Measurements from ENCODE around the gene PLXND1.

DNA sequence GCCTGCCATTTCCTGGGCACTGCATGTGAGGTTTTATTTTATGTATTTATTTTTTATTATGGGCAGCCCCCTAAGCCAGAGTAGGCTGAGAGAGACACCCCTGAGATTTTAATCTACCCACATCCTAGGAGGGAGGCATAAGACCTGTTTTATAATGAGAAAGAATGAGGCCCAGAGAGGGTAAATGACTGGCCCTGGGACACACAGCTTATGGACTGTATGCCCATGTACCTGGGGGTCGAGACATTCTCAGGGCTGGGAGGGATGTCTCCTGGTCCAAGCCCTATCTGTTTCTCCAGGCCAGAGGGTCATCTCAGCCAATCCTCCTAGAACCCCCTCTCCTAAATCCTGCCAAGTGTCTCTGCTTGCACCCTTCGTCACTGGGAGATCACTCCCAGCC is 6.1 kb downstream of the PLXND1 start:
- TF ChIP-seq, protein P1, sequence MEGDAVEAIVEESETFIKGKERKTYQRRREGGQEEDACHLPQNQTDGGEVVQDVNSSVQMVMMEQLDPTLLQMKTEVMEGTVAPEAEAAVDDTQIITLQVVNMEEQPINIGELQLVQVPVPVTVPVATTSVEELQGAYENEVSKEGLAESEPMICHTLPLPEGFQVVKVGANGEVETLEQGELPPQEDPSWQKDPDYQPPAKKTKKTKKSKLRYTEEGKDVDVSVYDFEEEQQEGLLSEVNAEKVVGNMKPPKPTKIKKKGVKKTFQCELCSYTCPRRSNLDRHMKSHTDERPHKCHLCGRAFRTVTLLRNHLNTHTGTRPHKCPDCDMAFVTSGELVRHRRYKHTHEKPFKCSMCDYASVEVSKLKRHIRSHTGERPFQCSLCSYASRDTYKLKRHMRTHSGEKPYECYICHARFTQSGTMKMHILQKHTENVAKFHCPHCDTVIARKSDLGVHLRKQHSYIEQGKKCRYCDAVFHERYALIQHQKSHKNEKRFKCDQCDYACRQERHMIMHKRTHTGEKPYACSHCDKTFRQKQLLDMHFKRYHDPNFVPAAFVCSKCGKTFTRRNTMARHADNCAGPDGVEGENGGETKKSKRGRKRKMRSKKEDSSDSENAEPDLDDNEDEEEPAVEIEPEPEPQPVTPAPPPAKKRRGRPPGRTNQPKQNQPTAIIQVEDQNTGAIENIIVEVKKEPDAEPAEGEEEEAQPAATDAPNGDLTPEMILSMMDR (IDR thresholded peaks at IDR 0.05; ENCODE audit: low read depth, low read length), result no peak
- no peak for TF ChIP-seq MYC (IDR thresholded peaks at IDR 0.05; ENCODE audit: low read depth, low read length)
- TF ChIP-seq, protein P2, sequence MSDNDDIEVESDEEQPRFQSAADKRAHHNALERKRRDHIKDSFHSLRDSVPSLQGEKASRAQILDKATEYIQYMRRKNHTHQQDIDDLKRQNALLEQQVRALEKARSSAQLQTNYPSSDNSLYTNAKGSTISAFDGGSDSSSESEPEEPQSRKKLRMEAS (IDR thresholded peaks at IDR 0.05; ENCODE audit: low read depth, low read length), result no peak
- no peak for TF ChIP-seq POLR2A (IDR thresholded peaks at IDR 0.05; ENCODE audit: extremely low read depth, insufficient read length)

All from NB4 (cell line).